T-helper 2 cell (primary cell): Measurements from ENCODE around the gene TLE1.
"Not testable (repeated sequence)": the region's sequence is repeated elsewhere in the genome, so short reads cannot be mapped to it uniquely, and the experiment has no call there.

Source experiments
- DNase-seq, 5 experiments: peaks; one replicate each; pipeline versions ENCODE4 v3.0.0 to v3.0.0-alpha.2; 2012 to 2022

Gene TLE1

GRCh38 chr9:81652058-81652687 lies 37.2 kb downstream of the TLE1 start:
- DNase-seq: no peak

- DNase-seq: no peak
Observed at GRCh38 chr9:81650586-81651515, 38.5 kb downstream of the TLE1 start.

GRCh38 chr9:81649475-81650240 lies 39.7 kb downstream of the TLE1 start:
- no peak for DNase-seq

GRCh38 chr9:81648891-81649290 lies 40.5 kb downstream of the TLE1 start:
- DNase-seq: no peak

- no peak for DNase-seq
Observed at GRCh38 chr9:81646337-81646736, 43.0 kb downstream of the TLE1 start.

GRCh38 chr9:81644513-81644912 lies 44.8 kb downstream of the TLE1 start:
- DNase-seq: not testable (repeated sequence)

GRCh38 chr9:81637276-81637675 lies 52.1 kb downstream of the TLE1 start:
- no peak for DNase-seq

GRCh38 chr9:81636255-81636599 lies 53.1 kb downstream of the TLE1 start:
- DNase-seq: no peak

GRCh38 chr9:81635521-81636254 lies 53.7 kb downstream of the TLE1 start:
- DNase-seq: no peak

GRCh38 chr9:81634915-81635516 lies 54.3 kb downstream of the TLE1 start:
- DNase-seq: no peak

- no peak for DNase-seq
Observed at GRCh38 chr9:81633952-81634854, 55.1 kb downstream of the TLE1 start.

- DNase-seq: no peak
Observed at GRCh38 chr9:81632599-81632998, 56.7 kb downstream of the TLE1 start.

GRCh38 chr9:81631218-81631745 lies 58.1 kb downstream of the TLE1 start:
- no peak for DNase-seq

- DNase-seq: no peak
Observed at GRCh38 chr9:81629440-81629839, 59.9 kb downstream of the TLE1 start.

GRCh38 chr9:81628897-81629296 lies 60.5 kb downstream of the TLE1 start:
- no peak for DNase-seq

- DNase-seq: no peak
Observed at GRCh38 chr9:81627481-81627880, 61.9 kb downstream of the TLE1 start.

- no peak for DNase-seq
Observed at GRCh38 chr9:81626511-81626910, 62.8 kb downstream of the TLE1 start.

- DNase-seq: no peak
Observed at GRCh38 chr9:81625969-81626368, 63.4 kb downstream of the TLE1 start.

GRCh38 chr9:81623778-81624177 lies 65.6 kb downstream of the TLE1 start:
- no peak for DNase-seq

GRCh38 chr9:81622471-81623255 lies 66.7 kb downstream of the TLE1 start:
- DNase-seq: no peak
